Measurements from ENCODE around the gene CD3E.

CD3E gene

DNA sequence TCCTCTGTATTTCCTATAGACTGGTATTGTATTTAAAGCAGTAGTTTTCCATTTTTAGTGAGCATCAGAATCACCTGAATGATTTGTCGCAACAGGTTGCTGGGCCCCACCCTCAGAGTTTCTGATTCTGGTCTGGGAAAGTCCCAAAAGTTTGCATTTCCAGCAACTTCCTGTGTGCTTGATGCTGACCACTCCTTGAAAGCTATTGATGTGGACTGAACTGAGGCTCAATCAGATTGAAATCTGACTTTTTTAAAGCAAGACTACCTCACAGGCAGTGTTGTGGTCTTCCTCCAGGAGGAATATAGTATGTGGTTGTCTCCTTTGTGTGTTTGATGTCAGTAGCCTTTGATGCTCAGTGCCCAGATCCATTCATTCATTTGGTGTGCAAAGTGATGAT lies 23.2 kb upstream of the CD3E start:
- no peak for DNase-seq
- no peaks in the 10 kb centered on the region for H3K36me3 Mint-ChIP-seq (ENCODE audit: low read depth)
- peak overlapping the region; percentile 10 for H3K4me3 Mint-ChIP-seq
- no peaks in the 10 kb centered on the region for H3K27me3 Mint-ChIP-seq
- H3K9me3 Mint-ChIP-seq: no peaks in the 10 kb centered on the region
- ATAC-seq: peak; percentile 30
- peaks cover 42% of the 10 kb centered on the region for H3K4me1 Mint-ChIP-seq
- peak overlapping the region; percentile 13 for H3K27ac Mint-ChIP-seq

DNA sequence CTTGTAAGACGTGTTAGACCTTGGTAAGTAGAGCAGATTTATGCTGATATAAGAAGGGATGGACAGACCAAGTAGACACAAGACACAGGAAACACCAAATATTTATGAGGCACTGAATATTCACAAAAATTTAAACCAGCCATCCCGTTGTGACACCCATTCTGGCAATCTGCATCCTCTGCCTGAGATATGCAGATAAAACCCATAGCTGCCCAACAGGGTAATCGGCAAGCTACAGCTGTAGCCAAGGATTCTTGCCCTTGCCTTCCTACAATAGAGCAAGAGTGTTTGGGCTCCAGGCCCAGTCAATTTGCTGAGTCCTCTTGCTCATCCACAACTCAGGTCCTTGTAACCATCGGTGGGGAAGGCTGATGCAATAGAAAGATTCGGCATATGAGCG lies 21.9 kb upstream of the CD3E start:
- no peak overlapping the region for H3K4me3 Mint-ChIP-seq
- peaks cover 40% of the 10 kb centered on the region for H3K4me1 Mint-ChIP-seq
- no peaks in the 10 kb centered on the region for H3K36me3 Mint-ChIP-seq (ENCODE audit: low read depth)
- DNase-seq (no peak), ATAC-seq (no peak)
- no peaks in the 10 kb centered on the region for H3K27me3 Mint-ChIP-seq
- H3K9me3 Mint-ChIP-seq: no peaks in the 10 kb centered on the region
- no peak overlapping the region for H3K27ac Mint-ChIP-seq

DNA sequence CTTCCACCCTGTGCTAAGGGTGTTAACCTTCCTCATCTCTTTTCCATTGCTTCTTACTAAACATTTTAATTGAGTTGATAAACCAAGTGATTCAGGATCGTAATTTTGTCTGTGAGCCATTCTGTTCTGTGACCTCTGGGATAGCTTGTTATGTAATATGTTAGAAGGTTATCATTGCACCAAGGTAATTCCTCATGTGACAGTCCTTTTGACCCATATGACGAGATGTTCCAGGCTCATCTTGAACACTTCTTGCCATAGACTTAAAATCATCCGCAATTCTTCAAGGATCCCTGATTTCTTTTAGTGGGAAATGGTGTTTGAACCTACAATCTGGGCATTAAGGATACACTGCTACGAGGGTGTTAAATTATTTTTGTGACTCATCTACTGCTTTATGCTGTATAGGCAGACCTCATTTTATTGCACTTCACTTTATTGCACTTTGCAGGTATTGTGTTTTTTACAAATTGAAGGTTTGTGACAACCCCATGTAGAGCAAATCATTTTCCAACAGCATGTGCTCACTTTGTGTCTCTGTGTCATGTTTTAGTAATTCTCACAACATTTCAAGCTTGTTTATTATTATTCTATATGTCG lies 21.4 kb upstream of the CD3E start:
- H3K36me3 Mint-ChIP-seq (ENCODE audit: low read depth): no peaks in the 10 kb centered on the region
- peaks cover 40% of the 10 kb centered on the region for H3K4me1 Mint-ChIP-seq
- no peak overlapping the region for H3K27ac Mint-ChIP-seq
- no peak overlapping the region for H3K4me3 Mint-ChIP-seq
- DNase-seq: no peak
- no peak for ATAC-seq
- H3K9me3 Mint-ChIP-seq: no peaks in the 10 kb centered on the region
- no peaks in the 10 kb centered on the region for H3K27me3 Mint-ChIP-seq

DNA sequence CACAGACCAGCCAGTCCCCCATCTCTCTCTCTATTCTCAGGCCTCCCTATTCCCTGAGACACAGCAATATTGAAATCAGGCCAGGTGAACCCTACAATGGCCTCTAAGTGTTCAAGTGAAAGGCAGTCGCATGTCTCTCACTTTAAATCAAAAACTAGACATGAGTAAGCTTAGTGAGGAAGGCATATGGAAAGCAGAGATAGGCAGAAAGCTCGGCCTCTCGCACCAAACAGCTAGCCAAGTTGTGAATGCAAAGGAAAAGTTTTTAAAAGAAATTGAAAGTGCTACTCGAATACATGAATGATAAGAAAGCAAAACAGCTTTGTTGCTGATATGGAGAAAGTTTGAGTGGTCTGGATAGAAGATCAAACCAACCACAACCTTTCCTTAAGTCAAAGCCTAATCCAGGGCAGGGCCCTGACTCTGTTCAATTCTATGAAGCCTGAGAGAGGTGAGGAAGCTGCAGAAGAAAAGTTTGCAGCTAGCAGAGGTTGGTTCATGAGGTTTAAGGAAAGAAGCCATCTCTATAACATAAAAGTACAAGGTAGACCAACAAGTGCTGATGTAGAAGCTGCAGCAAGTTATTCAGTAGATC lies 20.7 kb upstream of the CD3E start:
- Mint-ChIP-seq H3K36me3 (ENCODE audit: low read depth) (no peaks in the 10 kb centered on the region), H3K27me3 (no peaks in the 10 kb centered on the region), H3K27ac (no peak overlapping the region), H3K4me3 (no peak overlapping the region), H3K9me3 (no peaks in the 10 kb centered on the region), H3K4me1 (peaks cover 40% of the 10 kb centered on the region)
- DNase-seq: no peak
- no peak for ATAC-seq

DNA sequence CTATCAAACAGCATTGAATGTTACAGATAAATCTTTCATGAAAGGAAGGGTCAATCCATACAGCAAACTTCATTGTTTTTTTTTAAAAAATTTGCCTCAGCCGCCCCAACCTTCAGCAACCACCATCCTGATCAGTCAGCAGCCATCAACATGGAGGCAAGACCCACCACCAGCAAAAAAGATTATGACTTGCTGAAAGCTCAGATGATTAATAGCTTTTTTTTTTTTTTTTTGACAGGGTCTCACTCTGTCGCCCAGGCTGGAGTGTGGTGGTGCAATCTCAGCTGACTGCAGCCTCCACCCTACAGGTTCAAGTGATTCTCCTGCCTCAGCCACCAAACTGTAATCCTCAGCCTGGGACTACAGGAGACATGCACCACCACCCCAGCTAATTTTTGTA lies 18.0 kb upstream of the CD3E start:
- H3K9me3 Mint-ChIP-seq: peaks cover 8% of the 10 kb centered on the region
- ATAC-seq: peak; percentile 10
- DNase-seq: no peak
- H3K4me3 Mint-ChIP-seq: no peak overlapping the region
- peaks cover 51% of the 10 kb centered on the region for H3K4me1 Mint-ChIP-seq
- H3K27me3 Mint-ChIP-seq: no peaks in the 10 kb centered on the region
- H3K36me3 Mint-ChIP-seq (ENCODE audit: low read depth): peaks cover 3% of the 10 kb centered on the region
- peak overlapping the region; percentile 1 for H3K27ac Mint-ChIP-seq

DNA sequence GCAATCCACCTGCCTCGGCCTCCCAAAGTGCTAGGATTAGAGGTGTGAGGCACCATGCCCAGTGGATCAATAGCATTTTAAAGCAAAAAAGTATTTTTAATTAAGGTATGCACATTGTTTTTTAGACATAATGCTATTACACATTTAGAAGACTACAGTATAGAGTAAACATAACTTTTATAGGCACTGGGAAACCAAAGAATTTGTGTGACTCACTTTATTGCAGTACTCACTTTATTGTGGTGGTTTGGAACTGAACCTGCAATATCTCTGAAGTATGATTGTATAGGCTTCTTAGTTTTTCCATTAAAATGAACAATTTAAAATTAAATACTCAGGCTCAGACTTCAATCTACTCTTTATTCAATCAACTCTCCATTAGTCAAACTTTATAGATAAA lies 17.5 kb upstream of the CD3E start:
- DNase-seq: no peak
- Mint-ChIP-seq H3K27ac (peak overlapping the region; percentile 64), H3K9me3 (peaks cover 8% of the 10 kb centered on the region), H3K4me3 (no peak overlapping the region), H3K4me1 (peaks cover 49% of the 10 kb centered on the region), H3K36me3 (ENCODE audit: low read depth) (peaks cover 3% of the 10 kb centered on the region), H3K27me3 (no peaks in the 10 kb centered on the region)
- peak; percentile 95 for ATAC-seq

DNA sequence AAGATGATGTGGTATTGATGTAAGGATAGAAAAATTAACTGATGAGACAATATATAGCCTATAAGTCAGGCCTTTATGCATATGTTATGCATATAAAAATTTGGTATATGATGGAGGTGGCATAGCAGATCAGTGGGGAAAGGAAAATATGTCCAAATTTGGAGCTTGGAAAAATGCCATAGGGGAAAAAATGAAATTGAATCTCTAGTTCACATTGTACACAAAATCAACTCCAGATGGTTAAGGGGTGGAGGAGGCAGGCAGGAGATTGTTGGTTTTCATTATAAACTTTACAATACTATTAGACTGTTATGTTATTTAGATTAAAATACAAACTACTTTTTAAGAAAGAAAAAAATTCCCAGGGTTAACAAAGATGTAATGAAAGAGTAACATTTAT lies 15.1 kb upstream of the CD3E start:
- Mint-ChIP-seq H3K27me3 (no peaks in the 10 kb centered on the region), H3K36me3 (ENCODE audit: low read depth) (peaks cover 3% of the 10 kb centered on the region), H3K9me3 (peaks cover 8% of the 10 kb centered on the region), H3K4me1 (peaks cover 39% of the 10 kb centered on the region), H3K4me3 (no peak overlapping the region), H3K27ac (no peak overlapping the region)
- ATAC-seq: no peak
- DNase-seq: no peak

DNA sequence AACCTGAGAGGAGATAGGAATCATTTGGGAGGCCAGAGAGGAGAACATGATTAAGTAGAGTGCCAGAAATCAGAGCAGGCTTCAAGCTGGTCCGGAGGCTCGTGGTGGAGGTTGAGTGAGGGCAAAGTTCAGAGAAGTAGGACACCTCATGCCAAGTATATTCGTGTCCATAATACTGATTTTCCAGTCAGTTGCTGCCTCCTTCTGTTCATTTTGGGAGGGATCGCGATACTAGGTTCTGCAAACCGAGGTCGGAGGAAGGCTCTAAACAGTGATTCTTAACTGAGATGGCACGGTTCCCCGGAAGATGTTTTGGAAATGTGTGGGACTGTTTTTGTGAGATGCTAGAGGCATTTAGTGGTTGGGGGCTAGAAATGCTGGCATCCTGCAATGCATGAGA lies 13.6 kb upstream of the CD3E start:
- no peak overlapping the region for H3K4me3 Mint-ChIP-seq
- peaks cover 3% of the 10 kb centered on the region for H3K36me3 Mint-ChIP-seq (ENCODE audit: low read depth)
- H3K9me3 Mint-ChIP-seq: peaks cover 8% of the 10 kb centered on the region
- H3K4me1 Mint-ChIP-seq: peaks cover 43% of the 10 kb centered on the region
- peak; percentile 36 for DNase-seq
- no peaks in the 10 kb centered on the region for H3K27me3 Mint-ChIP-seq
- peak; percentile 66 for ATAC-seq
- peak overlapping the region; percentile 43 for H3K27ac Mint-ChIP-seq

DNA sequence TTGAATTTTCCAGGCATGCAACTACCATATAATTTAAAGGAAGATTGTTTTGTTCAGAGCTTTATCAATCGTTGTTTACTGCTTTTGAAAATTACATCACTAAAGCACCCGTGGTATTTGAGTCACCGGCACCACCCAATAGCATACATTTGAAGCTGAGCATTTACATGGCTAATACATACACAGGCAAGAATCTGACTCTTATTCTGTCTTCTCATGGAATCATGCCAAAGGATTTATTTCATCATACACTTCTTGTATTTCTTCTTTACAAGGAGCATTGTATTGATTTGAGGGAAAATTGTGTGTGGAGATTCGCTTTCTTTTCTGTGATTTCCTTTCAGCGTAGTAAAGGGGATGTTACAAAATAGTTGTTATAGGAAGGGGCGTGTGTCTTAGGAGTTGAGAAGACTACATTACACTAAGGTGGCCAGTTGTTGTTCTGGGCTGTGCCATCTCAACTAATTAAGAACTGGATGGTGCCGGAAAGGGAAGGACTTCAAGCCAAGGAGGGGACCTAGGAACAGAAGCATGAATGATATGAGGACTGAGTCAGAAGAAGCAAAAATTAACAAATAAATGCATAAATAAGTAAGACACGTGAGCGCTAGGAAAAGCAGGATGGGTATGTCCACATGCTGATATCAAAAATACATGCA lies 12.9 kb upstream of the CD3E start:
- DNase-seq (no peak), ATAC-seq (no peak)
- peaks cover 42% of the 10 kb centered on the region for H3K4me1 Mint-ChIP-seq
- H3K36me3 Mint-ChIP-seq (ENCODE audit: low read depth): peaks cover 3% of the 10 kb centered on the region
- peaks cover 8% of the 10 kb centered on the region for H3K9me3 Mint-ChIP-seq
- H3K4me3 Mint-ChIP-seq: no peak overlapping the region
- no peak overlapping the region for H3K27ac Mint-ChIP-seq
- H3K27me3 Mint-ChIP-seq: no peaks in the 10 kb centered on the region

DNA sequence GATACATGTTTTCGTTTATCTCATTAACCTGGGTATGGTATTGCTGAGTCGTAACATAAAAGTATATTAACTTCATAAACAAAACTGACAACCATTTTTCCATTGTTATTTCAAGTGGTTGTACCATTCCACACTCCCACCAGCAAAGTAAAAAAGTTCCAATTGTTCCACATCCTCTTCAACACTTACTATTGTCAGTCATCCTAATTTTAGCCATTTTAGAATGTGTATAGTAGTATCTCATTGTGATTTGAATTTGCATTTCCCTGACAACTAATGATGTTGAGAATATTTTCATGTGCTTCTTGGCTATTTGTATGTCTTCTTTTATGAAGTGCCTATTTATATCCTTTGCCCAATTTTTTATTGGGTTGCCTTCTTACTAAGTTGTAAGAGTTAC lies 10.5 kb upstream of the CD3E start:
- peaks cover 35% of the 10 kb centered on the region for H3K4me1 Mint-ChIP-seq
- no peaks in the 10 kb centered on the region for H3K27me3 Mint-ChIP-seq
- no peak overlapping the region for H3K27ac Mint-ChIP-seq
- ATAC-seq (no peak), DNase-seq (no peak)
- no peak overlapping the region for H3K4me3 Mint-ChIP-seq
- peaks cover 3% of the 10 kb centered on the region for H3K36me3 Mint-ChIP-seq (ENCODE audit: low read depth)
- peaks cover 8% of the 10 kb centered on the region for H3K9me3 Mint-ChIP-seq

DNA sequence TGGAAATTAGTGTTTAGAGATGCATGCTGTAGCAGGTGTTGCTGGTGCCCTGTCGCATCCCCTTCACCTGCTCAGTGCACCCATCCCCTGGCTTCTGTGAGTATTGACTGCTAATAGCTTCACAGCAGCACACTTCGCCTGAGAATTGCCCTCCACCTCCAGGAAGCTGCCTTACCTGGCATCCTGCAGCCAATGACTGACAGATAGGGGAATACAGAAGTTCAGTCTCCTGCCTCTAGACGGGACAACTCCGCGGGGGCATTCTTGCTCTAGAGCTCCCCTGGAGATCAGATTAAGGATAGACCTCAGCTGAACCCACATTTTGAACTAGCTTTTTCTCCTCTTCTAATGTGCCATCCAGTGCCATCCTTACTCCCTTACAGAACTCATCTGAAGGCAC lies 9.3 kb upstream of the CD3E start:
- Mint-ChIP-seq H3K4me3 (no peak overlapping the region), H3K27ac (no peak overlapping the region), H3K27me3 (no peaks in the 10 kb centered on the region), H3K4me1 (peaks cover 28% of the 10 kb centered on the region), H3K36me3 (ENCODE audit: low read depth) (peaks cover 1% of the 10 kb centered on the region), H3K9me3 (no peaks in the 10 kb centered on the region)
- ATAC-seq (no peak), DNase-seq (no peak)

DNA sequence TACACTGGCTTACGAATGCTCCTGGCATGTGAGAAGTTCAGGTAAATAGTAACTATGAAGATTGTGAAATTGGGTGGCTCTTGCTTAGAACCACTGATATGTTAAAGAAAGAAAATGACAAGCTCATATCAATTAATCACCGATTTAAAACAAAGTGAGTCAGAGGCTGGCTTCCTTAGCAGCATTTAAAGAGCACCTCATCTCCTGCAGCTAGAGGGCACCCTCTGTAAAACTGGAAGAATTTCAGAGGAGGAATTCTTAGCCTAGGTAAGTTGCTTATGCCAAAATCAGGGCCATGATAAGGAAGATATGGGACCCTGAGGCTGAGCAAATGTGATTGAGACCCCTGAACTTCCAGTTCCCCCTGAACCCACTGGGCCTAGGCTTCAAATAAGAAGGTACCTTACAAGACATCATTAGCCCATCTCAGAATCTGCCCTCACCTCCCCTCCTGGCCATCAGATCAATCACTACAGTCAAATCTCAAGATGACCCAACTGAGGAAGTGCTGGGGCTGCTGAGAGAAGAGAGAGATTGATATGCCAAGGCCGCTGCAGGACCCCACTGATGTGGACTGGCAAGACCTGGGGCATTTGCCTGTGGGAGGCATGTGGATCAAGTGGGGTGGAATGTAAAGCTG lies 8.6 kb upstream of the CD3E start:
- DNase-seq: peak; percentile 36
- Mint-ChIP-seq H3K4me3 (no peak overlapping the region), H3K36me3 (ENCODE audit: low read depth) (no peaks in the 10 kb centered on the region), H3K27me3 (no peaks in the 10 kb centered on the region), H3K4me1 (peaks cover 24% of the 10 kb centered on the region), H3K9me3 (no peaks in the 10 kb centered on the region), H3K27ac (peak overlapping the region; percentile 57)
- peak; percentile 82 for ATAC-seq

DNA sequence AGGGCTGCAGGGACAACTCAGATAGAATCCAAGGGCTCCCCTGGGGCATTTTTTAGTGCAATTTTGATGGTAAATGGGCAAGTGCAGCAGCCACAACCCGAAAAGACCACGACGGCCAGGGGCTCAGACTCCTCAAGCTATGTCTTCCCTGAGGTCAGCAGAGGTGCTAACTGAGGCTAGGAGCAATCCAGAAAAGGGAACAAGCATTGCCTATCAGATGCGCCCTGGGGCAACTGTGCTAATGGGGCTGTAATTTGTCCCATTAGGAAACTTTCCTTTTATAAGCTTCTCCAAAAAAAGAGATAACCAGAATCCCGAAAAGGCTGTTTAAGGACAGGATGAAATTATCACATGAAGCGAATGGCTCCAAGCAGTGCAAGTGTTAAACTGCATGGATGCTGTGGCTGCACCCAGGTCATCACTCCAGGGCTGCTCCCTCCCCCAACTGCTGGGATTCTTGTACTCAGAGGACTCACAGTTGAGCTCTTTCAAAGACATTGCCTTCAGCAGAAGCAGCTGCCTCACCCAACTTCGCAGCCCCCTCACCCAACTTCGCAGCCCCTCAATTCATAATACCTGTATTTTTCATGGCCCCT lies 2.8 kb upstream of the CD3E start:
- Mint-ChIP-seq H3K36me3 (ENCODE audit: low read depth) (peaks cover 18% of the 10 kb centered on the region), H3K9me3 (no peaks in the 10 kb centered on the region), H3K27me3 (no peaks in the 10 kb centered on the region), H3K4me3 (no peak overlapping the region), H3K27ac (peak overlapping the region; percentile 53), H3K4me1 (peaks cover 50% of the 10 kb centered on the region)
- no peak for ATAC-seq
- no peak for DNase-seq

DNA sequence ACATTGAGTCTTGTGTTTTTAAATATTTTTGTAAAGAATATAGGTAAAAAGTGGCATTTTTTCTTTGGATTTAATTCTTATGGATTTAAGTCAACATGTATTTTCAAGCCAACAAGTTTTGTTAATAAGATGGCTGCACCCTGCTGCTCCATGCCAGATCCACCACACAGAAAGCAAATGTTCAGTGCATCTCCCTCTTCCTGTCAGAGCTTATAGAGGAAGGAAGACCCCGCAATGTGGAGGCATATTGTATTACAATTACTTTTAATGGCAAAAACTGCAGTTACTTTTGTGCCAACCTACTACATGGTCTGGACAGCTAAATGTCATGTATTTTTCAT lies 333 bp upstream of the CD3E start:
- H3K4me1 Mint-ChIP-seq: peaks cover 72% of the 10 kb centered on the region
- ATAC-seq (peak; percentile 10), DNase-seq (no peak)
- H3K9me3 Mint-ChIP-seq: no peaks in the 10 kb centered on the region
- H3K27me3 Mint-ChIP-seq: no peaks in the 10 kb centered on the region
- peak overlapping the region; percentile 98 for H3K27ac Mint-ChIP-seq
- peak overlapping the region; percentile 97 for H3K4me3 Mint-ChIP-seq
- peaks cover 43% of the 10 kb centered on the region for H3K36me3 Mint-ChIP-seq (ENCODE audit: low read depth)

DNA sequence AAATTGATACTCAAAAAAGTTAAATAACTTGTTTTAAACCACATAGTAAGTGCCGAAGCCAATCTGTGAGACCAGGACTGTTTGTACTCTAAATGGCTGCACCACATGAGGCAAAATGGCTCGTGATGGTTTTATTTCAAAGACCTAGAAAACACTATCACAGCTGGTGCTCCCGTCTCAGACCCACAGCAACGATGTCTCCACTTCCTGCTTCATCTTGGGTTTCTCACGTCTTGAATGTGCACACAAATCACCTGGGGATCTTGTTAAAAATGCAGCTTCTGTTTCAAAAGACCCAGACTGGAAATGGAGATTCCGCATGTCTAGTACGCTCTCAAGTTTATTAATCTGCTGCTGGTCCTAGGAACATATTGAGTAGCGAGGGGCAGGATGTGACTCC lies 1.2 kb downstream of the CD3E start:
- H3K4me1 Mint-ChIP-seq: peaks cover 86% of the 10 kb centered on the region
- H3K36me3 Mint-ChIP-seq (ENCODE audit: low read depth): peaks cover 56% of the 10 kb centered on the region
- H3K4me3 Mint-ChIP-seq: peak overlapping the region; percentile 97
- H3K27ac Mint-ChIP-seq: peak overlapping the region; percentile 98
- H3K9me3 Mint-ChIP-seq: no peaks in the 10 kb centered on the region
- H3K27me3 Mint-ChIP-seq: no peaks in the 10 kb centered on the region
- no peak for DNase-seq
- ATAC-seq: no peak
